Neutrophil (primary cell): Measurements from ENCODE around the gene ARHGEF17.

Source experiments
- H3K27ac ChIP-seq: fragments of 200-600 bp; sonication (generic); 2 replicates; pipeline ENCODE4 v1.5.1; 2016; ENCODE audit warnings: mild to moderate bottlenecking, moderate library complexity
- H3K27me3 ChIP-seq: fragments of 200-600 bp; sonication (generic); 2 replicates; pipeline ENCODE4 v1.6.0; 2016; ENCODE audit warnings: mild to moderate bottlenecking
- H3K36me3 ChIP-seq: fragments of 200-600 bp; sonication (generic); 2 replicates; pipeline ENCODE4 v1.5.1; 2017
- H3K4me1 ChIP-seq, 2 experiments: fragments of 200-600 bp in 1 of 2; sonication (generic) in 1 of 2; 1 replicate in 1 of 2; 2 replicates in 1 of 2; pipeline versions ENCODE4 v1.5.1 to v1.6.1; 2013 to 2016; ENCODE audit warnings: low read depth in 1 of 2, low read length in 1 of 2, mild to moderate bottlenecking in 1 of 2, moderate library complexity in 1 of 2; ENCODE audit not compliant: control insufficient read depth in 1 of 2, insufficient read depth in 1 of 2
- H3K4me3 ChIP-seq, 2 experiments: fragments of 200-600 bp in 1 of 2; sonication (generic) in 1 of 2; 1 replicate in 1 of 2; 2 replicates in 1 of 2; pipeline ENCODE4 v1.5.1; 2013 to 2016; ENCODE audit warnings: low read depth in 1 of 2, low read length in 1 of 2, mild to moderate bottlenecking in 1 of 2, moderate library complexity in 1 of 2
- H3K9me3 ChIP-seq: fragments of 200-600 bp; sonication (generic); 2 replicates; pipeline ENCODE4 v1.5.1; 2016
- CTCF ChIP-seq: fragments of 200-600 bp; sonication (generic); IDR thresholded peaks from 2 replicates; pipeline ENCODE4 v1.5.1; 2016; ENCODE audit warnings: antibody characterized with exemption

ARHGEF17 gene

GRCh38 chr11:73349633-73350032 lies 41.6 kb downstream of the ARHGEF17 start:
- Histone ChIP-seq H3K9me3 (no peaks in the 10 kb centered on the region), H3K27ac (no peak overlapping the region), H3K36me3 (peaks cover 24% of the 10 kb centered on the region), H3K27me3 (no peaks in the 10 kb centered on the region), H3K4me1 (peaks cover 0 to 9% of the 10 kb centered on the region in 2 experiments), H3K4me3 (no peak overlapping the region)
- no peak for TF ChIP-seq CTCF

DNA sequence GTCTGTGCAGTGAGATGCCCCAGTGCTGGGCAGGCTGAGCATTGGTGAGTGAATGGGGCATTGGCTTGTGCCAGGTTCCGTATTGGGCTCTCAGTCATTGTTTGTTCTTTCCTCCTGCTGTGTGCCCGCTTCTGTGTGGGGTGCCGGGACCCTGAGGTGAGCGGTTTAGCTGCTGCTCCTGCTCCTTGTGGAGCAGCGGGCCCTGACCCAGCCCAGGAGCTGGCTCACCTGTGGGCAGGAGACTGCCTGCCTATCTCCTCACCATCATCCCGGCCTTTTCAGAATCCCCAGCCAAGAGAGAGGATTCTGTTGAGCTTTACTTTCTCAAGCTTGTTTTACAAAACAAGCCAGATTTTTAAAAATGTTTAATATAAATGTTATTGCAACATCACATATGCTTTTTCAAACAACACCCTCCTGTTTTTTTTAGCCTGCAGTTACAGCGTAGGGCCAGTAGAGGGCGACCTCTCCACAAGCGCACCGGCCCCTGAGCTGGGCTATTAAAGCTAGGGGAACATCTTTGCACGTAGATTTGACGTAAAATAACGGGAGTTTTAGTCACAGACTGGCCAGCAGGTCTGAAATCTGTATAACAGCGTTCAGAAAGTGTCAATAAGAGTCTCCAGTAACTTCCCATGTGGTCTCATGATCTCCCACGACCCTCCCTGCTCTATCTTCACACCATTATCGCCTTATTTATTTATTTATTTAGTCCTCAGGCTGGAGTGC lies 43.0 kb downstream of the ARHGEF17 start:
- Histone ChIP-seq H3K27me3 (no peaks in the 10 kb centered on the region), H3K27ac (no peak overlapping the region), H3K9me3 (no peaks in the 10 kb centered on the region), H3K4me1 (peaks cover 0 to 9% of the 10 kb centered on the region in 2 experiments), H3K36me3 (peaks cover 30% of the 10 kb centered on the region), H3K4me3 (no peak overlapping the region)
- peak; percentile 97 for TF ChIP-seq CTCF

DNA sequence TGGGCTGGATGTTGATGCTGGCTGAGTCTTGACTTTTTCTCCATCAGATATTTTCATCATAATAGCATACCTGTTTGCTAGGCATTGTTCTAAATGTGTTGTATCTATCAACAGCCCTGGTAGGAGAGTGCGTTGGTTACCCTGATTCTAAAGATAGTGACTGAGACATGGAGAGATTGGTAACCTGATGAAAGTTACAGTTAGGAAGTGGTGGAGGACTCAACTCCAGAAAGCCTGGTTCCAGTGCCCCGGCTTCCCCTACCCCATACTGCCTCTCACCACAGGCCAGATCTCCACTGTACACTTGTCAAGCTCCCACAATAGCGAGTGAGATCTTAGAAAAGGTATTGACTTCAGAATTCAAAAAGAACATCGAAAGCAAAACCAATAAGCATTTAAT lies 45.3 kb downstream of the ARHGEF17 start:
- no peak overlapping the region for H3K4me3 ChIP-seq
- no peaks in the 10 kb centered on the region for H3K9me3 ChIP-seq
- no peak overlapping the region for H3K27ac ChIP-seq
- peaks cover 0 to 9% of the 10 kb centered on the region in 2 experiments for H3K4me1 ChIP-seq
- TF ChIP-seq CTCF: no peak
- H3K27me3 ChIP-seq: no peaks in the 10 kb centered on the region
- peaks cover 33% of the 10 kb centered on the region for H3K36me3 ChIP-seq

DNA sequence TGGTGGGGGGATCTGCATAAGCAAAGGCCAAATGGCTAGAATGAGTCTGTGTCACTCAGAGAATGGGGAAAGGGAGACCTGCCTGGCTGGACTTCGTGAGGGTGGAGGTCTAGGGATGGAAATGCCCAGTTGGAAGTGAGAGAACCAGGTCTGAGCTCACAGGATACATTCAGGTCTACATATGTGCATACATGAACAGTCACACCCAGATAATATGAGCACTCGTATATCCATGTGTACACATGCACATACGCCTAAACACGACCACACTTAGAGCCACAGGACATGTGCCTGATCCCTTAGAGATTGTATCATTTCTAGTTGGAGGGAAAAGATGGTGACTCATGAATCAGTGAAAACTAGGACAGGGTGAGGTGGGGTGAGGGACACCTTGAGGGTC lies 47.0 kb downstream of the ARHGEF17 start:
- Histone ChIP-seq H3K27ac (no peak overlapping the region), H3K9me3 (no peaks in the 10 kb centered on the region), H3K4me1 (peaks cover 0 to 9% of the 10 kb centered on the region in 2 experiments), H3K4me3 (no peak overlapping the region), H3K27me3 (no peaks in the 10 kb centered on the region), H3K36me3 (peaks cover 47% of the 10 kb centered on the region)
- no peak for TF ChIP-seq CTCF

GRCh38 chr11:73356979-73357860 lies 49.1 kb downstream of the ARHGEF17 start:
- no peak for TF ChIP-seq CTCF
- H3K36me3 ChIP-seq: peaks cover 65% of the 10 kb centered on the region
- no peaks in the 10 kb centered on the region for H3K4me1 ChIP-seq
- H3K27ac ChIP-seq: no peak overlapping the region
- no peaks in the 10 kb centered on the region for H3K27me3 ChIP-seq
- no peaks in the 10 kb centered on the region for H3K9me3 ChIP-seq
- no peak overlapping the region for H3K4me3 ChIP-seq
